Mesothelial cell of epicardium (in vitro differentiated cells): ENCODE results near the gene FILIP1. TPM values are rescaled to one million over a fixed set of nuclear protein-coding genes. Genes with fewer than 3 reads are reported as not detected.
A peak's percentile ranks its signal among the peaks of the same experiment; 100 is the strongest.

Experiments
- DNase-seq, 2 experiments: peaks; one replicate each; pipeline ENCODE4 v3.0.0; 2021; ENCODE audit warnings: low spot score in 2 of 2; ENCODE audit not compliant: unreplicated experiment in 2 of 2
- H3K27ac Mint-ChIP-seq: 2 replicates; pipeline ENCODE4 v1.8.0; 2021; ENCODE audit warnings: mixed read lengths
- H3K27me3 Mint-ChIP-seq: 2 replicates; pipeline ENCODE4 v1.8.0; 2021; ENCODE audit warnings: low read depth, mixed read lengths
- H3K36me3 Mint-ChIP-seq: 2 replicates; pipeline ENCODE4 v1.8.0; 2021; ENCODE audit warnings: mixed read lengths
- H3K4me1 Mint-ChIP-seq: 2 replicates; pipeline ENCODE4 v1.8.0; 2021; ENCODE audit warnings: mixed read lengths
- H3K4me3 Mint-ChIP-seq: 2 replicates; pipeline ENCODE4 v1.8.0; 2021; ENCODE audit warnings: mild to moderate bottlenecking, moderate library complexity, mixed read lengths
- H3K9me3 Mint-ChIP-seq: 2 replicates; pipeline ENCODE4 v1.8.0; 2021; ENCODE audit warnings: mixed read lengths
- total RNA-seq: library from RNA; stranded (reverse); gene quantifications from 3 replicates; pipeline ENCODE4 v1.2.1, GENCODE V29; 2021
- TF ChIP-seq, protein P1 (sequence below): fragments of 200-600 bp; sonication (generic); IDR thresholded peaks from one replicate; pipeline ENCODE4 v1.5.0; 2021; ENCODE audit warnings: antibody characterized with exemption; ENCODE audit not compliant: unreplicated experiment

Gene FILIP1
- total RNA-seq, 1 donor from 2014 or later, result 11.3 TPM

DNA sequence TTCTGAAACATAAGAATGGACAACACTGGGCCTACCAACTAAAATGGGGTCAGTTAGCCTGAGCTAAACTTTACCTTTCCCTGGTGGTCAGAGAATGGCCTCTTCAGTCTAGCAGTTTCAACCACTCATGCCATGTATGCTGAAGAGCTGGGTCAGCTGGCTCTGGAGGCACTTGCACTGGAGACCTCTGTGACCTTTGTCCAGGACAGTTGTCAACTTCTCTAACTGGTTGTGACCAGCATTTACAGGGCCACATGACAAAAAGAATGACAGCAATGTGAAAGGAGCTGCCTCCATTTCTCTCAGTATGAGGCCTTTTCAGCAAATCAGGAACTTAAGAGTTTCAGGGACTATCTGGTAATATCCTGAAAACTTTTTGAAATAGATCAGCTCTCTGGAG lies 149.1 kb downstream of the FILIP1 start:
- TF ChIP-seq, protein P1, sequence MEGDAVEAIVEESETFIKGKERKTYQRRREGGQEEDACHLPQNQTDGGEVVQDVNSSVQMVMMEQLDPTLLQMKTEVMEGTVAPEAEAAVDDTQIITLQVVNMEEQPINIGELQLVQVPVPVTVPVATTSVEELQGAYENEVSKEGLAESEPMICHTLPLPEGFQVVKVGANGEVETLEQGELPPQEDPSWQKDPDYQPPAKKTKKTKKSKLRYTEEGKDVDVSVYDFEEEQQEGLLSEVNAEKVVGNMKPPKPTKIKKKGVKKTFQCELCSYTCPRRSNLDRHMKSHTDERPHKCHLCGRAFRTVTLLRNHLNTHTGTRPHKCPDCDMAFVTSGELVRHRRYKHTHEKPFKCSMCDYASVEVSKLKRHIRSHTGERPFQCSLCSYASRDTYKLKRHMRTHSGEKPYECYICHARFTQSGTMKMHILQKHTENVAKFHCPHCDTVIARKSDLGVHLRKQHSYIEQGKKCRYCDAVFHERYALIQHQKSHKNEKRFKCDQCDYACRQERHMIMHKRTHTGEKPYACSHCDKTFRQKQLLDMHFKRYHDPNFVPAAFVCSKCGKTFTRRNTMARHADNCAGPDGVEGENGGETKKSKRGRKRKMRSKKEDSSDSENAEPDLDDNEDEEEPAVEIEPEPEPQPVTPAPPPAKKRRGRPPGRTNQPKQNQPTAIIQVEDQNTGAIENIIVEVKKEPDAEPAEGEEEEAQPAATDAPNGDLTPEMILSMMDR, result no peak
- Mint-ChIP-seq H3K4me1 (peaks cover 42% of the 10 kb centered on the region), H3K36me3 (no peaks in the 10 kb centered on the region), H3K27ac (no peak overlapping the region), H3K4me3 (no peak overlapping the region), H3K27me3 (no peaks in the 10 kb centered on the region), H3K9me3 (no peaks in the 10 kb centered on the region)
- no peak for DNase-seq

DNA sequence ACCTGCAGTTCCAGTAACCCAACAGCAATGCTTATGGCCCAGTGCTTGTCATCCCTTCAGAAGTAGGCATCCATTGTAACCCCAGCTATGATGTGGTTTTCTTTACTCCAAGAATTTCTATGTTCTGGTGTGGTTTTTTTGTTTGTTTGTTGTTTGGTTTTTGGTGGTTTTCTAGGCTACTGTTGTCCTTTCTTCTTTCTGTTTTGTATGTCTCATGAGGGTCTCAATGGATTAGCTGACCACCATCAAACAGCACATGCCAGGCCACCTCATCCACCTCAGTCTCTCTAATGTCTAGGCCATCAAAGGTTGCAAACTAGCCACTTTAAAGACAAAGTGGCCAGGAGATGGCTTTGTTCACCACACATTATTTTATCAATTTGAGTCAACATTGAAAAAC lies 149.6 kb downstream of the FILIP1 start:
- H3K27me3 Mint-ChIP-seq, result no peaks in the 10 kb centered on the region
- H3K9me3 Mint-ChIP-seq, result no peaks in the 10 kb centered on the region
- DNase-seq, result no peak
- TF ChIP-seq, protein P1, result no peak
- H3K27ac Mint-ChIP-seq, result no peak overlapping the region
- H3K4me1 Mint-ChIP-seq, result peaks cover 41% of the 10 kb centered on the region
- H3K4me3 Mint-ChIP-seq, result no peak overlapping the region
- no peaks in the 10 kb centered on the region for H3K36me3 Mint-ChIP-seq

DNA sequence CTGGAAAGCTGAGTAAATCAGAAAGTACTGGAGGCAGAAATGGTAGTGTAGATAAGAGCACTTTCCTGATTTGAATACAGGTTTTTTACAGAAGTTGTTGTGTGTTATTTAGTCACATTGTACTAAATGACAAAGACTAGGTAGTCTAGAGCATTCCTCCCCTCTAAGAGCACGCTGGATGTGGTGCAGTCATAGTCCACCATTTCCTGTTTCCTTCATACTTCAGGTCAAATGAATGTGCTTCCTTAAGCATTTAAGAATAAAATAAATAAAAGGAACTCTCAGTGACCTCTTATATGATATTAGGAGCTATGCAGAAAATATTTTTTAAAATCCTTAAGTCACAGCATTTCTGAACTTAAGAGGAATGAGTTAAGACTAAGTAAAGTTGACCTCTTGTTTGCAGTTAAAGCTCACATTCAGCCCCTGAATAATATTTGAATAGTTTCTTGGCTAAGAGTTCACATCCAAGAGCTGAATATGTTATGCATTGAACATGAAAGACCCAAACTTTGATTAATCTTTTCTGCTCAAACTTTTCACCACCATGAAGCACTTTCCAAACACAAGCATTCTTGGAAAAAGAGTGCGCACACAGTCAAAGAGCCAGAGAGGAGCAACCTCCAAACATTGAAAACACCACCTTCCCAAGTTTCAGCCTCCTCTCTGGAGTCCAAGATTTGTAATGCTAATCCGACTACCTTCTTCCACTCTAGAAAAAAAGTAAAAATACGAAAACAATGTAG lies 155.6 kb downstream of the FILIP1 start:
- no peak for DNase-seq
- no peaks in the 10 kb centered on the region for H3K9me3 Mint-ChIP-seq
- H3K36me3 Mint-ChIP-seq, result no peaks in the 10 kb centered on the region
- H3K27ac Mint-ChIP-seq, result peak overlapping the region; percentile 31
- H3K4me3 Mint-ChIP-seq, result no peak overlapping the region
- TF ChIP-seq, protein P1, result no peak
- H3K27me3 Mint-ChIP-seq, result no peaks in the 10 kb centered on the region
- peaks cover 41% of the 10 kb centered on the region for H3K4me1 Mint-ChIP-seq

DNA sequence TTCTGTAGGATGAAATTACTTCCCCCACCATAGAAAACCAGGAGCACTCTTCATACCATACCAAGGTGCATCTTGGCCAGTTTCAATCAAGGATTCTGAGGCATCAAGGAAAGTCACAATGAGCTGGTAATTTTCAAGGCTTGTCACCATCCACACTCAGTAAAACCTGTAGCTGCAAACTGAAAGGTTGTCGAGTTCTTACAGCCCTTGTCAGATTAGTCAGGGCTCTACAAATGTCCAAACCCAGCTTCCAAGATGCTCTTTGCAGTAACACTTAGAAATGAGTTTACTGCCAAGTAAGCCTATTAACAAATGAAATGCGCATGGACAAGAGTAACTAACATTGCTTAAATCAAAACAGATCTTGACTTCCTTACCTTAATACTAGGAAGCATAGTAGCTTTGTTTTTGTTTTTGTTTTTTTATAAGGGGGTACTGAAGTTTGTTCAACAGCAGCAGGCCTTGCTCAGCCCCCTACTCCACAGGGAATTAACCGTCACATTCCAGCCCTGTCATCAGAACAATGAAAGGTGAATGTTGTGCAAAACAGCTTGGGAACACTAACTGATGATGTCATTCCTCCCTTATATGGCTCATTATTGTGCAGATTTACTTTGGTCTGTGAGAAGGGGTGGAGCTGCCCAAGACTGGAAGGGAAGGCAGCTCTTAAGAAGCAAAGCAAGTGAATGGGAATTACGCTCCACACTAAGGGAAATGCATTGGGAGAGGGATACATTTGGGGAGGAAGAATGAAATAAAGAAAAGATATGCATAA lies 159.1 kb downstream of the FILIP1 start:
- TF ChIP-seq, protein P1, result no peak
- Mint-ChIP-seq H3K36me3 (no peaks in the 10 kb centered on the region), H3K27ac (peak overlapping the region; percentile 93), H3K9me3 (no peaks in the 10 kb centered on the region), H3K27me3 (no peaks in the 10 kb centered on the region), H3K4me1 (peaks cover 41% of the 10 kb centered on the region), H3K4me3 (peak overlapping the region; percentile 44)
- no peak for DNase-seq

DNA sequence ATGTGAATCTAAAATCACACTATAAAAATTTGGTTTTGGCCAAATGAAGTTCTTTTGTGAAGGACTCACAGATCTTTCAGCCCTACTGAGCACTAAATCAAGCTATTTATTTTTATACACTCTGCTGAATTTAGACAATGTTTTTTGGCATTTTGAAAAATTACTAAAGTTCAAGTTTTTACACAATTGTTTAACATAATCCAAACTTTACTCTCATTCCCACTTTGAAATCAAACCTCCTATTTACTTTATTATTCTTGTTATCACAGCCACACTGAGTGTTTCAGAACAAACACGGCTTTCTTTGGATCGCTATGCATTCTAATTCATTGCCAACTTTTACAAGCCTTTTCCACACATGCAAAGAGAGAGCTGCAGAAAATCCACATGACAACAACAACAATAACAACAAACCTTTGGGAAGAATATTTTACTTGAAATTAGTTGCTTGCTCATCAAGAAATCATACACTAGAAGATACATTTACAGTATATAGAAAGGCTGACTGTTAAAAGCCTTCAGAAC lies 159.9 kb downstream of the FILIP1 start:
- TF ChIP-seq, protein P1, result no peak
- H3K9me3 Mint-ChIP-seq, result no peaks in the 10 kb centered on the region
- no peaks in the 10 kb centered on the region for H3K27me3 Mint-ChIP-seq
- no peak overlapping the region for H3K4me3 Mint-ChIP-seq
- H3K27ac Mint-ChIP-seq, result peak overlapping the region; percentile 68
- peaks cover 37% of the 10 kb centered on the region for H3K4me1 Mint-ChIP-seq
- no peaks in the 10 kb centered on the region for H3K36me3 Mint-ChIP-seq
- DNase-seq, result no peak
